ENCODE measurements around the gene SLC13A3.

Gene SLC13A3

GRCh38 chr20:46573234-46573633, 78.0 kb downstream of the SLC13A3 start:
- Histone ChIP-seq H3K4me2 (ENCODE audit: low read depth, low read length, poor library complexity, severe bottlenecking) (no peak overlapping the region), H3K9me3 (ENCODE audit: insufficient read depth, low read length) (no peaks in the 10 kb centered on the region), H3K9me2 (replicated peaks; ENCODE audit: insufficient read depth, low read length) (no peaks in the 10 kb centered on the region), H3K27ac (ENCODE audit: low read depth, low read length) (no peak overlapping the region), H3K9ac (ENCODE audit: low read length) (no peak overlapping the region), H3K27me3 (ENCODE audit: low read length) (no peaks in the 10 kb centered on the region), H2AFZ (ENCODE audit: low read depth, low read length, severe bottlenecking) (no peak overlapping the region), H3K4me3 (ENCODE audit: insufficient read depth, low read length, poor library complexity, severe bottlenecking) (no peak overlapping the region), H3K36me3 (ENCODE audit: low read length) (no peaks in the 10 kb centered on the region), H4K20me1 (ENCODE audit: low read depth, low read length) (no peaks in the 10 kb centered on the region), H3K79me2 (ENCODE audit: insufficient read depth, low read length) (no peaks in the 10 kb centered on the region), H3F3A (ENCODE audit: insufficient read depth) (no peaks in the 10 kb centered on the region)
- no peak for TF ChIP-seq CTCF (IDR thresholded peaks at IDR 0.05; ENCODE audit: insufficient read depth, low read length, poor library complexity, severe bottlenecking)
- no peak for TF ChIP-seq EZH2phosphoT487 (conservative IDR thresholded peaks at IDR 0.05; ENCODE audit: low read length)

GRCh38 chr20:46572790-46573189, 78.5 kb downstream of the SLC13A3 start:
- Histone ChIP-seq H3K27ac (ENCODE audit: low read depth, low read length) (no peak overlapping the region), H3K4me3 (ENCODE audit: insufficient read depth, low read length, poor library complexity, severe bottlenecking) (no peak overlapping the region), H3K9me2 (replicated peaks; ENCODE audit: insufficient read depth, low read length) (no peaks in the 10 kb centered on the region), H2AFZ (ENCODE audit: low read depth, low read length, severe bottlenecking) (no peak overlapping the region), H3K9me3 (ENCODE audit: insufficient read depth, low read length) (no peaks in the 10 kb centered on the region), H3K27me3 (ENCODE audit: low read length) (no peaks in the 10 kb centered on the region), H3K9ac (ENCODE audit: low read length) (no peak overlapping the region), H3F3A (ENCODE audit: insufficient read depth) (no peaks in the 10 kb centered on the region), H3K79me2 (ENCODE audit: insufficient read depth, low read length) (no peaks in the 10 kb centered on the region), H3K4me2 (ENCODE audit: low read depth, low read length, poor library complexity, severe bottlenecking) (no peak overlapping the region), H4K20me1 (ENCODE audit: low read depth, low read length) (no peaks in the 10 kb centered on the region), H3K36me3 (ENCODE audit: low read length) (no peaks in the 10 kb centered on the region)
- no peak for TF ChIP-seq EZH2phosphoT487 (conservative IDR thresholded peaks at IDR 0.05; ENCODE audit: low read length)
- TF ChIP-seq CTCF (IDR thresholded peaks at IDR 0.05; ENCODE audit: insufficient read depth, low read length, poor library complexity, severe bottlenecking) = no peak

DNA sequence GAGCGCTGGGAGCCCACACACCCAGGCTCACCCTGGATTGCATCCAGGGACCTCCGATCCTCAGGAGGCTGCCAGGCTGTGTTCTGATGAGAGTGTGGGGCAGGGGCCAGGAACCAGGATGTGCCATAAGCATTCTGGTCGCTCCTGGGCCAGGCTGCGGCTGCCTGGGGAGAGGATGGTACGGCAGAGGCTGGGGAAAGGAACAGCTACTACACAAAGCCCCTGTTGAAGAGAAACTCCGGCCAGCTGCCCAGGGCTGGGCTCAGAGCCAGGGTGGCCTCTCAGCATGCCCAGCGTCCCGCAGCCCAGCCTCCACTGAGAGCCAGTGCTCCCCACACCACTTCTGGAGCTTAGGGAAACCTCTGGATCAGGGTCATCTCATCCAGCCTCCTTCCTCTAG, 79.1 kb downstream of the SLC13A3 start:
- H2AFZ ChIP-seq (ENCODE audit: low read depth, low read length, severe bottlenecking) = no peak overlapping the region
- H3K9me3 ChIP-seq (ENCODE audit: insufficient read depth, low read length) = no peaks in the 10 kb centered on the region
- H3K79me2 ChIP-seq (ENCODE audit: insufficient read depth, low read length) = no peaks in the 10 kb centered on the region
- H3K27ac ChIP-seq (ENCODE audit: low read depth, low read length) = no peak overlapping the region
- H4K20me1 ChIP-seq (ENCODE audit: low read depth, low read length) = no peaks in the 10 kb centered on the region
- no peak overlapping the region for H3K9ac ChIP-seq (ENCODE audit: low read length)
- H3F3A ChIP-seq (ENCODE audit: insufficient read depth) = no peaks in the 10 kb centered on the region
- no peaks in the 10 kb centered on the region for H3K9me2 ChIP-seq (replicated peaks; ENCODE audit: insufficient read depth, low read length)
- no peaks in the 10 kb centered on the region for H3K36me3 ChIP-seq (ENCODE audit: low read length)
- H3K4me2 ChIP-seq (ENCODE audit: low read depth, low read length, poor library complexity, severe bottlenecking) = no peak overlapping the region
- no peak overlapping the region for H3K4me3 ChIP-seq (ENCODE audit: insufficient read depth, low read length, poor library complexity, severe bottlenecking)
- TF ChIP-seq CTCF (IDR thresholded peaks at IDR 0.05; ENCODE audit: insufficient read depth, low read length, poor library complexity, severe bottlenecking) (no peak), EZH2phosphoT487 (conservative IDR thresholded peaks at IDR 0.05; ENCODE audit: low read length) (no peak)
- H3K27me3 ChIP-seq (ENCODE audit: low read length) = no peaks in the 10 kb centered on the region
